ENCODE data around the gene IL10. TPM values are rescaled to one million over a fixed set of nuclear protein-coding genes. Genes with fewer than 3 reads are reported as not detected.

Gene IL10
- total RNA-seq, 2 experiments from 2014 or later, result not detected

GRCh38 chr1:206736878-206737728 lies 35.2 kb downstream of the IL10 start:
- POLR2A ChIA-PET, result interaction anchor here (1.2 kb wide), 1 partner anchor 45 kb away, joined by 3 read pairs; no protein-coding TSS in a partner anchor
- no peaks in the 10 kb centered on the region for H3K36me3 ChIP-seq (ENCODE audit: insufficient read depth, low read length)
- intact Hi-C loops (cut with micrococcal nuclease; ENCODE audit: unreplicated experiment), result no loop called here
- H3K4me3 ChIP-seq (ENCODE audit: low read depth, low read length, poor library complexity, severe bottlenecking), result no peak overlapping the region
- no peak overlapping the region for H3K27ac ChIP-seq (ENCODE audit: low read depth, low read length, poor library complexity, severe bottlenecking)
- peaks cover 39% of the 10 kb centered on the region for H3K4me1 ChIP-seq (ENCODE audit: insufficient read depth, low read length, poor library complexity, severe bottlenecking)
- no peak overlapping the region for H2AFZ ChIP-seq (ENCODE audit: low read length)
- CTCF ChIA-PET (ENCODE audit: unreplicated experiment), result interaction anchor here (1.0 kb wide), 1 partner anchor 19 kb away, joined by 3 read pairs; no protein-coding TSS in a partner anchor
- H3K79me2 ChIP-seq (ENCODE audit: insufficient read depth, low read depth, low read length), result no peaks in the 10 kb centered on the region
- no peak overlapping the region for H3K4me2 ChIP-seq (ENCODE audit: low read length)
- no peaks in the 10 kb centered on the region for H3K9me3 ChIP-seq (ENCODE audit: low read length)
- no TSS peak for BruUV-seq (replicated peaks)
- TF ChIP-seq EZH2phosphoT487 (IDR thresholded peaks at IDR 0.05; ENCODE audit: borderline replicate concordance, low read depth, low read length) (no peak), CTCF (conservative IDR thresholded peaks at IDR 0.05; ENCODE audit: low read length) (no peak)
- no peak for DNase-seq (ENCODE audit: low spot score)
- H3K9me2 ChIP-seq (ENCODE audit: insufficient read depth, low read length), result no peaks in the 10 kb centered on the region
- no peaks in the 10 kb centered on the region for H4K20me1 ChIP-seq (ENCODE audit: insufficient read depth, low read length)

DNA sequence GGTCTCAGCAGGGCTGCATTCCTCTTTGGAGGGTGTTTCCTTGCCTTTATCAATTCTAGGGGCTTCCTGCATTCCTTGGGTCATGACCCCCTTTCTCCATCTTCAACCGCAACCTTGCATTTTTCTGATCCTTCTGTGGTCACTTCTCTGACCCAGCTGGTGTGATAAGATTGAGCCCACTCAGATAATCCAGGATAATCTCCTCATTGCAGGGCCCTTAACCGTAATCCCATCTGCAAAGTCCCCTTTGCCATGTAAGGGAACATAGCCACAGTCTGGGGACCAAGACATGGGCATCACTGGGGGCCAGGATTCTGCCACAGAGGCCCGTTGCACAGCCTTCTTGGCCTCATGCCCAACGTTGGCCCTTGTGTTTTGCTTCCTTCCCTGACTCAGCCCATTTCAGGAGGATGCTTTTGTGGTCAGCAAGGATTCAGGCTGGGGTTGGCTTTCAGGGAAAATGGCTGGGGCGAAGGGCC lies 36.7 kb downstream of the IL10 start:
- intact Hi-C loops (cut with micrococcal nuclease; ENCODE audit: unreplicated experiment), result no loop called here
- H3K4me2 ChIP-seq (ENCODE audit: low read length), result no peak overlapping the region
- no peaks in the 10 kb centered on the region for H3K79me2 ChIP-seq (ENCODE audit: insufficient read depth, low read depth, low read length)
- no peak overlapping the region for H3K4me3 ChIP-seq (ENCODE audit: low read depth, low read length, poor library complexity, severe bottlenecking)
- TF ChIP-seq CTCF (conservative IDR thresholded peaks at IDR 0.05; ENCODE audit: low read length) (no peak), EZH2phosphoT487 (IDR thresholded peaks at IDR 0.05; ENCODE audit: borderline replicate concordance, low read depth, low read length) (no peak)
- peaks cover 27% of the 10 kb centered on the region for H3K4me1 ChIP-seq (ENCODE audit: insufficient read depth, low read length, poor library complexity, severe bottlenecking)
- H3K9me3 ChIP-seq (ENCODE audit: low read length), result no peaks in the 10 kb centered on the region
- no peak for DNase-seq (ENCODE audit: low spot score)
- no peaks in the 10 kb centered on the region for H3K36me3 ChIP-seq (ENCODE audit: insufficient read depth, low read length)
- H2AFZ ChIP-seq (ENCODE audit: low read length), result no peak overlapping the region
- POLR2A ChIA-PET, result interaction anchor here (1.2 to 1.7 kb wide), 2 partner anchors 21 to 47 kb away, joined by 3 to 6 read pairs; no protein-coding TSS in a partner anchor
- no peaks in the 10 kb centered on the region for H3K9me2 ChIP-seq (ENCODE audit: insufficient read depth, low read length)
- no peaks in the 10 kb centered on the region for H4K20me1 ChIP-seq (ENCODE audit: insufficient read depth, low read length)
- H3K27ac ChIP-seq (ENCODE audit: low read depth, low read length, poor library complexity, severe bottlenecking), result no peak overlapping the region
- CTCF ChIA-PET (ENCODE audit: unreplicated experiment), result interaction anchor here (1.5 to 1.9 kb wide), 3 partner anchors 63 to 74 kb away, joined by 4 to 13 read pairs (median 8); no protein-coding TSS in a partner anchor
- BruUV-seq (replicated peaks), result no TSS peak
